IPS-20b (cell line): ENCODE measurements around the gene RNF212B.

Experiments used
- H3K27ac ChIP-seq: one replicate; pipeline ENCODE4 v1.5.1; 2013; ENCODE audit warnings: low read length
- H3K27me3 ChIP-seq: 2 replicates; pipeline ENCODE4 v1.6.1; 2013; ENCODE audit warnings: mild to moderate bottlenecking, low read length, inconsistent platforms; ENCODE audit not compliant: insufficient read depth
- H3K36me3 ChIP-seq: 2 replicates; pipeline ENCODE4 v1.6.1; 2013; ENCODE audit warnings: low read depth, mild to moderate bottlenecking, inconsistent platforms, low read length, moderate library complexity; ENCODE audit not compliant: insufficient read depth
- H3K4me1 ChIP-seq: 2 replicates; pipeline ENCODE4 v1.6.1; 2013; ENCODE audit warnings: mild to moderate bottlenecking, control low read depth, inconsistent platforms, low read length, moderate library complexity; ENCODE audit not compliant: insufficient read depth
- H3K4me3 ChIP-seq: 2 replicates; pipeline ENCODE4 v1.5.1; 2013; ENCODE audit warnings: mild to moderate bottlenecking, low read length, inconsistent platforms
- H3K9ac ChIP-seq: 2 replicates; pipeline ENCODE4 v1.6.1; 2013; ENCODE audit warnings: low read depth, mild to moderate bottlenecking, inconsistent platforms, low read length, moderate library complexity
- H3K9me3 ChIP-seq: 2 replicates; pipeline ENCODE4 v1.6.1; 2013; ENCODE audit warnings: mild to moderate bottlenecking, low read depth, low read length, inconsistent platforms; ENCODE audit not compliant: insufficient read depth

Gene RNF212B

DNA sequence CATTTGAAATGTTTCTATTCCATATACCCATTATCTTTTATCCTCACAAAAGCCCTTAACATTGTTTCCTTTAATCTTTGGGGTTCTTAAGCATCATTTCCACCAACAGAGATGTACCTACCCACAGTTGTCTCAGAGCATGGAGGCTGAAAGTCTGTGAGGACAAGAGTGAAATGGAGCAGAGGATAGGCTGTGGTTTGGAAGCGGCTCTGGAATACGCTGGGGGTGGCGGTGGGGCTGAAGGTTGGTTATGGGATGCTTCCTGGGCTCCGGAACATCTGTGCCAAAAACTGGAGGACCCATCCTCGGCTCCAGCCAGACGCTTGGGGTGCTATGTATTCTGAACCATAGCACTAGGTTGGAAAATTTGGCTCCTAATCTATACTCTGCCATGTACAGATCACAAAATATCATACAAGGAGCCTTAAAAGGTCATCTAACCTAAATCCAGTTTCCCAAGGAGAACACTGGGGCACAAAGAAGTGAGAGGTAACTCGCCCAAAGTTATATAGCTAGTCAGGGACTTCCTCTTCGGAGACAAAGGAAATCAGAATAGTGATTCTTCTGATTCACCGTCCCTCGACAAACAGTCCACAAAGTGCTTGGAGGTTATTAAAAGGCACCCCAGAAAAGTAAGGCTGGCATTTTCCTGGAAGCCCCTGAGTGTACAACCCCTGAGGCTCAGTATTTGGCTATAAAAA, 62.4 kb downstream of the RNF212B start:
- peak overlapping the region; percentile 50; the same call in 1 of the 2 replicates for H3K9ac ChIP-seq
- H3K9me3 ChIP-seq: no peaks in the 10 kb centered on the region
- peak overlapping the region; percentile 72 for H3K4me3 ChIP-seq
- peaks cover 77% of the 10 kb centered on the region for H3K27me3 ChIP-seq
- H3K36me3 ChIP-seq: no peaks in the 10 kb centered on the region
- H3K27ac ChIP-seq: no peak overlapping the region
- H3K4me1 ChIP-seq: peaks cover 4% of the 10 kb centered on the region; the same call in 1 of the 2 replicates

DNA sequence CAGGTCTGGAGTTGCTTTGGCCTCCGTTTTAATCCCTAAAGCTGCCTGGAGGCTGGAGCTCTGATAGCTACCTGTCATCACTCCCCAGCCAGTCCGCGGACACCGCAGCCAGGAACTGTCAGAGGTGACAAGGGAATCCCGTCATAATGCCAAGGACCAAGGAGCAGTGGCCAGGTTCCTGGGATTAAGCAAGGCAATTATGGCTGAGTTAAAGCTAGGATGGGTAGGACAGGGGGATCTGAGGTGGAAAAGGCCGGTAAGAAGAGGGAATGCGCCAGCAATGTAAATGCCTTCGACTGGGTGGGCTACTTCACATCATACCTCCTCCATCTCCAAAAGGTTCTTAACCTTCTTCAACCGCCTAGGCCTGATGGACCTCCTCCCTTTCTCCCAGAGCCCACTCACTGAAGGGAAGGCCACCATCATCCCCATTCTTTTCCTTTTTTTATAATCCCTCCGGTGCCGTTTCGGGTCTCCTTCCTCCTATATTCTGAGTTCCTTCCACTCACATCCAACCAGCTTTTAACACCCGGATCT, 63.0 kb downstream of the RNF212B start:
- Histone ChIP-seq H3K27me3 (peaks cover 70% of the 10 kb centered on the region), H3K9ac (peak overlapping the region; percentile 50; the same call in 1 of the 2 replicates), H3K27ac (no peak overlapping the region), H3K9me3 (no peaks in the 10 kb centered on the region), H3K4me3 (peak overlapping the region; percentile 72), H3K36me3 (no peaks in the 10 kb centered on the region), H3K4me1 (peaks cover 4% of the 10 kb centered on the region; the same call in 1 of the 2 replicates)

DNA sequence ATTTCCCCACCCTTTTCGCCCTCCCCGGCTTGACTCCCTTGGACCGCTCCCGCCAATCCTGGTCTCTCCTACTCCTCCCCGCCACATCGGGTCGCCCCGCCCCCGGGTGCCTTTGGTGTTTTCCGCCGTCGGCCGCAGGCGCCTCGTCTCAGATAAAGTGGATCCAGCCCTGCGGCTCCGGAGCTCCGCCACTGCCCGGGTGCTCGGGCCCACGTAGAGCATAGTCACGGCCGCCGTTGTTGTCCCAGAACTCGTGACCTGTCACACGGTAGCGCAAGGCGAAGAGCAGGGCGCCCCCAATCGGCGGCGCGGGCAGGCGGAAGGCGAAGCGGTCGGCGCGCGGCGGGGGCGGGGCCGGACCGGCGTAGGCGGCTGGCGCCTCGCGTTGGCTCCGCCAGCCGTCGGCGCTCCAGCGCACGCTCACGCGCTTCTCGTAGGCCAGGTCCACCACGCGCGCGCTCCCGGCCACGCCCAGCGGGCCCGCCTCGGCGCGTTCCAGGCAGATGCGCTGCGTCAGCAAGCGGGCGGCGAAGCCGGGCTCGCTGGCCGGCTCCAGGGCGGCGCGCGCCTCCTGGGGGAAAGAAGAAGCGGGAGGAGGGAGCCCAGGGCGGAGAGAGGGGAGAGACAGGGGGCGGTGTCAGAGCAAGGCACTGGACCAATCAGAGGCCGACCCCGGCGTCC, 63.7 kb downstream of the RNF212B start:
- Histone ChIP-seq H3K36me3 (no peaks in the 10 kb centered on the region), H3K4me3 (peak overlapping the region; percentile 72), H3K27ac (no peak overlapping the region), H3K27me3 (peaks cover 64% of the 10 kb centered on the region), H3K9ac (peak overlapping the region; percentile 78; the same call in 1 of the 2 replicates), H3K9me3 (no peaks in the 10 kb centered on the region), H3K4me1 (peaks cover 4% of the 10 kb centered on the region; the same call in 1 of the 2 replicates)

DNA sequence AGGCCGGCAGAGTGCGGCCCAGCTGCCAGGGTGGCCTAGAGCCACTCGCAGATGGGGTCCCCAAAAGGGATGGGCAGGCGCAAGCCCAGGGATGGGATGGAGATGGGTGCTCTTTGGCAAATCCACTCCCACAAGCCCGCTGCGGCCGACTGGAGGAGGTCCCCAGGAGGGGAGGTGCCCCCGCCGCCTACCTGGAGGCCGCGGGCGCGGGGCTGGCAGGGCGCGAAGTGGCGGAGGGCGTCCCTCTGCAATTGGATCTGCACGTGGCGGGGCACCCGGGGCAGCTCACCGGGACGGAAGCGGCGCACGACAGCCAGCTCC, 64.2 kb downstream of the RNF212B start:
- Histone ChIP-seq H3K4me1 (peaks cover 4% of the 10 kb centered on the region; the same call in 1 of the 2 replicates), H3K27ac (no peak overlapping the region), H3K27me3 (peaks cover 59% of the 10 kb centered on the region), H3K4me3 (peak overlapping the region; percentile 72), H3K9me3 (no peaks in the 10 kb centered on the region), H3K36me3 (no peaks in the 10 kb centered on the region), H3K9ac (peak overlapping the region; percentile 78; the same call in 1 of the 2 replicates)

DNA sequence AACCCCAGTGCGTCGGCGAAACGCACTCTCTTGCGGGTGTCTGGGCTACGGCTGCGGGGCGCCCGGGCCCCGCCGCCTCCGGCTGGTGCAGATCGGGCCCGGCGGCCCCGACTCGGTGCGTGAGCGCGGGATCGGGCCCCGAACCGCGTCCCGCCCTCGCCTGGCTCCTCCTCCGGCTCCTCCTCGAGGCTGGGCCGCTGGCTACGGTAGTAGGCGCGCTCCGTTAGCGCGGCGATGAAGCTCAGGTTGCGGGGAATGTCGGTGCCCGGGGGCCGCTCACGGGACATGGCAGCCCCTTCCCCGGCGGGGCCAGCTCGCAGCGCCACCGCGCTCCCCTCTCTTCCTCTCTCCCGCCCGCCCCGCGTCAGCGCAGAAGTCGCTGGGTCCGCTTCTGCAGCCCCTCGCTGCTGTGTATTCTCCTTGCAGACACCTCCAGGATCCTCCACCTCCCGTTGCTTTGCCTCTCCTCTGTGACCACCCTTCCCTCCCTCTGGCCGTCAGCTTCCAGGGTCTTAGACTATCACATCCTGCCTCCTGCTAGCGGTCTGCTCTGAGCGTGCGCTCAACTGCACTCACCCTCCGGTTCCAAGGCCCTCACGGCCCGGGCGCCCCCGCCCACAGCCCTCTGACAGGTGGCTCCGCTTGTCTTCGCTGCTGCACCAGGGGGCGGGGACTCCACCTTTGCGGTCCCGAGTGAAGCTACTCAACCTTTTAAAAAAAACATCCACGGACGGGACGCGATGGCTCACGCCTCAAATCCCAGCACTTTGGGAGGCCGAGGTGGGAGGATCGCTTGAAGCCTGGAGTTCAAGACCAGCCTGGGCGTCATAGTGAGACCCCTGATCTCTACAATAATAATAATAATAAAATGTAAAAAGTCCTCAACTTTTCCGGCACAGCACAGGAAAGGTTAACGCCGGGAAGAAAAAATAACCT, 64.8 kb downstream of the RNF212B start, which contains the start of gene PPP1R3E:
PPP1R3E (minus strand) TSS at position 570 of the 936 bp plus-strand sequence; CDS start at position 287, 283 bp downstream.
- no peaks in the 10 kb centered on the region for H3K36me3 ChIP-seq
- peaks cover 52% of the 10 kb centered on the region for H3K27me3 ChIP-seq
- H3K4me3 ChIP-seq: peak within 1 kb of the TSS; percentile 72
- peak within 1 kb of the TSS; percentile 78; the same call in 1 of the 2 replicates for H3K9ac ChIP-seq
- H3K27ac ChIP-seq: no peak within 1 kb of the TSS
- H3K9me3 ChIP-seq: no peaks in the 10 kb centered on the region
- H3K4me1 ChIP-seq: peaks cover 7% of the 10 kb centered on the region; the same call in 1 of the 2 replicates

DNA sequence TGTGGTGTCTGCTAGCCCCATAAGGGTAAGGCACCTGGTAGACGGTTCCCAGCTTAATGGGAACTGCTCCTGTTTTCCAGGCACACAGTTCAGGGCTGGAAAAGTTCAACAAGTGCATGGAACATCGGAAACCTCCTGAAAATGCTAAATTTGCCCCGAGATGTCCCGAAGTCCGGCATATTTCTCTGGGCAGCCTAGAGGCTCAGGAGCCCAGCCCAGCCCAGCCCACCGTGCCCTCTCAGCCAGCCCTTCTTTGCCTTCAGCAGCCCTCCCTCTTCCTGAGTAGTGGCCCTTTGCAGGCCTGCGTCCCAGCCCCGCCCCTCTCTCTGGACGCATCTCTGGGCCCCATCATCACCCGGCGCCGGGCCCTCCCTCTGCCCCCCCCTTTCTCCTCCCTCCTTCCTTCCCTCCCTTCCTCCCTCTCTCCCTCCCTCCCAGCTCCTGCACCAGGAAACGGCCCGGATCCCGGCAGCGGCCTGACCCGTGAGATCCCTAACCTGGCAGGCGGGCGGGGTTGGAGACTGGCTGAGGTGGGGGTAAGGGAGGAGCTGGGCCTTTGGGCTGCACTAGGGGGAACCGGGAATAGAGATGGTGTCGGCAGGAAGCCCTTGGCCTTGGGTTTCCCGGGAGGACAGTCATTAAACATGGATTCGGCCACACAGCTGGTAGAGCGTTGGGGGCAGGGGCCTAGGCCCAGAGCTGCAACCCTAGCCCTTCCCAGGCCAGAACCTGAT, 68.8 kb downstream of the RNF212B start, which contains the start of gene BCL2L2:
BCL2L2 (plus strand) TSS at position 422 of the 734 bp plus-strand sequence. CDS start 935 bp downstream, outside the sequence.
- Histone ChIP-seq H3K9ac (peak within 1 kb of the TSS; percentile 89), H3K36me3 (peaks cover 17% of the 10 kb centered on the region), H3K27me3 (peaks cover 19% of the 10 kb centered on the region), H3K9me3 (no peaks in the 10 kb centered on the region), H3K27ac (peak within 1 kb of the TSS; percentile 75), H3K4me1 (0 out of 2 replicates have a peak, but pooled peaks cover 3% of the 10 kb centered on the region), H3K4me3 (peak within 1 kb of the TSS; percentile 95)

DNA sequence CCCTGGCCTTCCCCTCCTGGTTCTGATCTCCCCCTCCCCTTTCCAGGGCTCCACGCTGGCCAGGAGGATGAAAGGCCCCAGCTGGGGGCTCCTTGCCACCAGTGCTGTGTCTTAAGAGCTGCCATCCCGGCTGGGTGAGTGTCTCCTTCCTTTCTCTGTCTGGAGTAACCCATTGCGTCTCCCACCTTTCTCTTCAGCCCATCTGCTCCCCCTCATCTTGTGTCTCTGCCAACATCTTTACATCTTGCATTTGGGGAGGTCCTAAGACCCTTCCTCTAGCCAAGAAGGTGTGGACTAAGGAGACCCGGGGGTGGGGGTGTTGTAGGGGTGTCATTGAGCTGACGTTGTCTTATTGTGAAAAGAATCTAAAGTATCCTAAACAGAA, 69.4 kb downstream of the RNF212B start:
- Histone ChIP-seq H3K9ac (peak overlapping the region; percentile 89), H3K27ac (peak overlapping the region; percentile 75), H3K36me3 (peaks cover 21% of the 10 kb centered on the region), H3K9me3 (no peaks in the 10 kb centered on the region), H3K4me1 (0 out of 2 replicates have a peak, but pooled peaks cover 3% of the 10 kb centered on the region), H3K27me3 (peaks cover 19% of the 10 kb centered on the region), H3K4me3 (peak overlapping the region; percentile 95)

DNA sequence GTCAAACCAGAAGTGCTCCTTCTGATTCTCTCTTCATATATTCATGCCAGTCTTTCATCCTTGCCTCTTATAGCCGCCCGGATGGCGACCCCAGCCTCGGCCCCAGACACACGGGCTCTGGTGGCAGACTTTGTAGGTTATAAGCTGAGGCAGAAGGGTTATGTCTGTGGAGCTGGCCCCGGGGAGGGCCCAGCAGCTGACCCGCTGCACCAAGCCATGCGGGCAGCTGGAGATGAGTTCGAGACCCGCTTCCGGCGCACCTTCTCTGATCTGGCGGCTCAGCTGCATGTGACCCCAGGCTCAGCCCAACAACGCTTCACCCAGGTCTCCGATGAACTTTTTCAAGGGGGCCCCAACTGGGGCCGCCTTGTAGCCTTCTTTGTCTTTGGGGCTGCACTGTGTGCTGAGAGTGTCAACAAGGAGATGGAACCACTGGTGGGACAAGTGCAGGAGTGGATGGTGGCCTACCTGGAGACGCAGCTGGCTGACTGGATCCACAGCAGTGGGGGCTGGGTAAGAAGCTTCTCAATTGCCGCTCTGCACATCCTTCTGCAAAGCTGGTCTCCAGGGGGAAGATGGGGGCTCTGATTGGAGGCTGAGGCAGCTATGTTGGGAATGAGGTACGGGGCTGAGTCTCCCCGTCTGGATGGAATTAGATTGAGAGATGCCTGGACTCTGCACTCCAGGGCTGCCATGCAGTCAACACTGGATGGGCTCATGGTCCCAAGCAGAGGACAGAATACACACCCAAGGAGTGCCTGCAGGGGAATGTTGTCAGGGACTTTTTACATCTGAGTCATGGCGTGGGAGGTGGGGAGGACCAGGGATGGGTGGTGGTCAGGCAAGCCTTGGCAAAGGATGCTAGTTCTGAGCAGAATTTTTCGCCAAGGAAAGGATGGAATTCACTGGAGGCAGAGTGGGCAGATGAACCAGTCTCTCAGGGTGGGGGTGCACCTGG, 70.2 kb downstream of the RNF212B start:
- H3K9ac ChIP-seq: peak overlapping the region; percentile 89; the same call in 1 of the 2 replicates
- no peak overlapping the region for H3K27ac ChIP-seq
- peaks cover 21% of the 10 kb centered on the region for H3K36me3 ChIP-seq
- 0 out of 2 replicates have a peak, but pooled peaks cover 3% of the 10 kb centered on the region for H3K4me1 ChIP-seq
- no peaks in the 10 kb centered on the region for H3K9me3 ChIP-seq
- H3K4me3 ChIP-seq: peak overlapping the region; percentile 95
- H3K27me3 ChIP-seq: peaks cover 14% of the 10 kb centered on the region

DNA sequence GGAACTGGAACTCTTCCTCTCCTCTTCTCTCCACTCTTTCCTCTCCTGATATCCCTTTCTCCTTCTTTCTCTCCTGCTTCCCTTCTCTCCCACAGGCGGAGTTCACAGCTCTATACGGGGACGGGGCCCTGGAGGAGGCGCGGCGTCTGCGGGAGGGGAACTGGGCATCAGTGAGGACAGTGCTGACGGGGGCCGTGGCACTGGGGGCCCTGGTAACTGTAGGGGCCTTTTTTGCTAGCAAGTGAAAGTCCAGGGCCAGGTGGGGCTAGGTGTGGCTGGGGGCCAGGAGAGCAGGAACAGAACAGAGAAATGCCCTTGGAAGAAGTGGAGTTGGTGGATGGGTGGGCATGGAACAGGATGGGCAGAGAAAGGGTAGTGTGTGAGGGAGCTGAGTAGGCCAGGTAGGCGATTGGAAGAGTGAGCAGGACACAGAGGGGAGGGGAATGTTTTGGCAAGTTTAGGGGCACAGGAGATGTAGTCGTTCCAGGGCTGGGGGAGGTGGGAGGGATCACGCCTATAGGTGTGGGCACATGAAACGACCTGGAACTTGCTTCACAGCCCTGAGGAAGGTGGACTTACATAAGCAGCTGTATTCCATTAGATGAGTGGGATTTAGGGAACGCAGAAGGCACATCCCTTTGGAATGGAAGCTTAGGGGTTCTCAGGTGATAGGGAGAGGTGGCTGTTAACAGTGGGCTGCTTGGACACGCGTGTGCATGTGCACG, 71.1 kb downstream of the RNF212B start:
- no peaks in the 10 kb centered on the region for H3K9me3 ChIP-seq
- 0 out of 2 replicates have a peak, but pooled peaks cover 3% of the 10 kb centered on the region for H3K4me1 ChIP-seq

More for the DNA sequence above, 71.1 kb downstream of the RNF212B start:
- Histone ChIP-seq H3K4me3 (no peak overlapping the region), H3K27me3 (peaks cover 5% of the 10 kb centered on the region), H3K27ac (no peak overlapping the region), H3K36me3 (peaks cover 21% of the 10 kb centered on the region), H3K9ac (no peak overlapping the region)
